ENCODE measurements around the gene CLEC18B. TPM values are rescaled to one million over a fixed set of nuclear protein-coding genes. Genes with fewer than 3 reads are reported as not detected.
"Not testable (repeated sequence)": the region's sequence is repeated elsewhere in the genome, so short reads cannot be mapped to it uniquely, and the experiment has no call there.

CLEC18B gene
- total RNA-seq, 2 donors from 2014 or later: 8.2 TPM; not detected in 1

DNA sequence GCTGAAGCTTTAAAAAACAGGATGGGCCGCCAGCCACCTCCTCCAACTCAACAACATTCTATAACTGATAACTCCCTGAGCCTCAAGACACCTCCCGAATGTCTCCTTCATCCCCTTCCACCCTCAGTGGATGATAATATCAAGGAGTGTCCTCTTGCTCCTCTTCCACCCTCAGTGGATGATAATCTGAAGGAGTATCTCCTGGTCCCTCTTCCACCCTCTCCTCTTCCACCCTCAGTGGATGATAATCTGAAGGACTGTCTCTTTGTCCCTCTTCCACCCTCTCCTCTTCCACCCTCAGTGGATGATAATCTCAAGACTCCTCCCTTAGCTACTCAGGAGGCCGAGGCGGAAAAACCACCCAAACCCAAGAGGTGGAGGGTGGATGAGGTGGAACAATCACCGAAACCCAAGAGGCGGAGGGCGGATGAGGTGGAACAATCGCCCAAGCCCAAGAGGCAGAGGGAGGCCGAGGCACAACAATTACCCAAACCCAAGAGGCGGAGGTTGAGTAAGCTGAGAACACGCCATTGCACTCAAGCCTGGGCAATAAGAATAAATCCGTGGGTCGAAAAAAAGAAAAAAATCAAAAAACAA lies 29.7 kb downstream of the CLEC18B start:
- H3K27me3 ChIP-seq (replicated peaks; ENCODE audit: insufficient read depth); intact Hi-C loops (cut with DNase I); H3K36me3 ChIP-seq; H3K4me1 ChIP-seq (replicated peaks); H3K4me3 ChIP-seq; H3K9me3 ChIP-seq; DNase-seq (ENCODE audit: low spot score); H3K27ac ChIP-seq: not testable (repeated sequence)
- 90% methylated on average over 8 of the region's 13 CpGs for WGBS

DNA sequence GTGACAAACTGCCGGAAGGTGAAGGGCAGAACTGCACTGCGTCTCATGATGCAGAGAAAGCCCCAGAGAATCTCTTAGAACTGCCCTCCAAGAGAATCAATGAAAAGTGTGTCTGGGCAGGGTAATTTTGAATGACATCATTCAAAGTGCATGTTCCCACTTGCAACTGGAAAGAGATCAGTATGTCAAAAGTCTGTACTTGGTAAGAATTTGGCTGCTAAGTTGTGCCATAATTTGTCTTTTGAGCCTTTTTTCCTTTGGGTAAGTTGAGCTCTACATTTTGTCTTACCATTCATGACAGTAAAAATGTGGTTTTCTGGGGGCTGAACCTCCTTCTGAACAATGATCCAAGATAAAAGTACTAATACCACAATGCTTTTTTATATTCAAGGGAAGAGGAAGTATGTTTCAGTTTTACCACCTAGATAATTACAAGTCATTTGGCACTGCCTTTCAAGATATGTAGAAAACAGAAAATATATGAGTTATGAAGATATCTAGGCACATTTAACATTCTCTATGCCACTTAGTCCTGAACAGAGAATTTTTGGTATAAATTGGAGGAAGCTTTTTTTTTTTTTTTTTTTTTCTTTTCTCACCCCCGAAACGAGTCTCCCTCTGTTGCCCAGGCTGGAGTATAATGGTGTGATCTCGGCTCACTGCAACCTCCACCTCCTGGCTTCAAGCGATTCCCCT lies 38.8 kb downstream of the CLEC18B start:
- intact Hi-C loops (cut with DNase I); H3K4me3 ChIP-seq; H3K27ac ChIP-seq; H3K4me1 ChIP-seq (replicated peaks); H3K27me3 ChIP-seq (replicated peaks; ENCODE audit: insufficient read depth); H3K36me3 ChIP-seq; DNase-seq (ENCODE audit: low spot score); H3K9me3 ChIP-seq: not testable (repeated sequence)
- 56% methylated on average over 3 of the region's 6 CpGs for WGBS

DNA sequence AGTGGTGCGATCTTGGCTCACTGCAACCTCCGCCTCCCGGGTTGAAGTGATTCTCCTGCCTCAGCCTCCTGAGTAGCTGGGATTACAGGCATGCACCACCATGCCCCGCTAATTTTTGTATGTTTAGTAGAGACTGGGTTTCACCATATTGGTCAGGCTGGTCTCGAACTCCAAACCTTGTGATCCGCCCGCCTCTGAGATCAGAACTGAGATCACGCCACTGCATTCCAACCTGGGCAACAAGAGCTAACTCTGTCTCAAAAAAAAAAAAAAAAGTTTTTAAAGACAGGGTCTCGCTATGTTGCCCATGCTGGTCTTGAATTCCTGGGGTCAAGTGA lies 47.5 kb downstream of the CLEC18B start:
- H3K27ac ChIP-seq; H3K9me3 ChIP-seq; H3K27me3 ChIP-seq (replicated peaks; ENCODE audit: insufficient read depth); intact Hi-C loops (cut with DNase I); H3K4me1 ChIP-seq (replicated peaks); H3K4me3 ChIP-seq; DNase-seq (ENCODE audit: low spot score); H3K36me3 ChIP-seq: not testable (repeated sequence)
- WGBS: 91% methylated on average over 9 of the region's 9 CpGs

DNA sequence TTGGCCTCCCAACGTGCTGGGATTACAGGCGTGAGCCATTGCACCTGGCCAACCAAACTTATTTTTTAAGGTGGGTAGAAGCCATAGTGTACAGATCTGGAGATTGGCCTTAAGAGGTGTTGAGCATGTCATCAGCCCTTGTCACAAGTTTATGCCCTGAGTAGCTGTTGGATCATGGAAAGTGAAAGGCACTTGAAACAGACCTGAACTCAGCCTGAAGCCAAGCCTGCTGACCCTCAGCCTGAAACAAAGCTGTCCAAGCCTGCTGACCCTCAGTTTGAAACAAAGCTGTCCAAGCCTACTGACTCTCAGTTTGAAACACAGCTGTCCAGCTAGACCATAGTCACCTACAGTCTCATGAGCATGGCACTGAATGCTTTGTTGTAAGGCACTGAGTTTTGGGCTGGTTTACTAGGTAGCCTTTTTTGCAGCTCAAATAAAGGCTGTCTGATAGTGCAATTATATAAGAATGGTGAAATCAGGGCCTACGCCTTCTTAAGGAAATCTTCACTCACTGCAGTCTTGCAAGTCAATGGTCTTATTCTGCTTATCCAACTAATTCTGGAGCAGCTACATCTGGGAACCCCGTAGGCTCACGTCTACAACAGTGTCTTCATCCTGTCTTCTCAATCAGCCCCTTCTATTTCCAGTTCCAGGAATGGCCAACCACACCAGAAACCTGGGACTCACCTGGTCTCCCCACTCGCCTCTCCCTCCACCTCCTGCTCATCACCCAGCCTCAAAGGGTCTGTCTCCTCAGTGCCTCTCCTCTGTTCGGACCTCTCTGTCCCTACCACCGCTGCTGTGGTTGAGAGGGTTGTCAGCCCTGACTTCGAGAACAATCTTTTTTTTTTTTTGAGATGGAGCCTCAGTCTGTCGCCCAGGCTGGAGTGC lies 48.1 kb downstream of the CLEC18B start:
- Histone ChIP-seq H3K4me1 (replicated peaks) (no peaks in the 10 kb centered on the region), H3K36me3 (no peaks in the 10 kb centered on the region), H3K4me3 (no peak overlapping the region), H3K27me3 (replicated peaks; ENCODE audit: insufficient read depth) (no peaks in the 10 kb centered on the region), H3K9me3 (no peaks in the 10 kb centered on the region), H3K27ac (no peak overlapping the region)
- TF ChIP-seq POLR2AphosphoS5 (IDR thresholded peaks at IDR 0.05) (no peak), POLR2A (IDR thresholded peaks at IDR 0.05) (no peak)
- TF ChIP-seq, protein P1, sequence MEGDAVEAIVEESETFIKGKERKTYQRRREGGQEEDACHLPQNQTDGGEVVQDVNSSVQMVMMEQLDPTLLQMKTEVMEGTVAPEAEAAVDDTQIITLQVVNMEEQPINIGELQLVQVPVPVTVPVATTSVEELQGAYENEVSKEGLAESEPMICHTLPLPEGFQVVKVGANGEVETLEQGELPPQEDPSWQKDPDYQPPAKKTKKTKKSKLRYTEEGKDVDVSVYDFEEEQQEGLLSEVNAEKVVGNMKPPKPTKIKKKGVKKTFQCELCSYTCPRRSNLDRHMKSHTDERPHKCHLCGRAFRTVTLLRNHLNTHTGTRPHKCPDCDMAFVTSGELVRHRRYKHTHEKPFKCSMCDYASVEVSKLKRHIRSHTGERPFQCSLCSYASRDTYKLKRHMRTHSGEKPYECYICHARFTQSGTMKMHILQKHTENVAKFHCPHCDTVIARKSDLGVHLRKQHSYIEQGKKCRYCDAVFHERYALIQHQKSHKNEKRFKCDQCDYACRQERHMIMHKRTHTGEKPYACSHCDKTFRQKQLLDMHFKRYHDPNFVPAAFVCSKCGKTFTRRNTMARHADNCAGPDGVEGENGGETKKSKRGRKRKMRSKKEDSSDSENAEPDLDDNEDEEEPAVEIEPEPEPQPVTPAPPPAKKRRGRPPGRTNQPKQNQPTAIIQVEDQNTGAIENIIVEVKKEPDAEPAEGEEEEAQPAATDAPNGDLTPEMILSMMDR (IDR thresholded peaks at IDR 0.05): no peak
- DNase-seq (ENCODE audit: low spot score): no peak
- intact Hi-C loops (cut with DNase I): no loop called here
- 88% methylated on average over 10 of the region's 10 CpGs for WGBS

DNA sequence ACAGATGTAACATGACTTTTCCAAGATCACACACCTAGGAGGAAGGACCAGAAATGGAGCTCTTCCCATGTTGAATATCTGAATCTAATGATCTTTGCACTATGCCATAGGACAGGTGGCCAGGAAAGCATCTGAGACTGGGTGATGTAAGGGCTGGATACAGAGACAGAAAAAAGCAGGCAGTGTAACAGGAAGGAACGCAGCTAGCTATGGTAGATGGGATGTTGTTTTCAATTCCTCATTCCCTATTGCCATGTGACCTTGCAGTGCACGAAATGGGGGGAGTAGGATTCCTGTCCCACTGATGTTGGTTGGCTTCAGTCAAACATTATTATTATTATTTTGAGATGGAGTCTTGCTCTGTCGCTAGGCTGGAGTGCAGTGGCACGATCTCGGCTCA lies 48.9 kb downstream of the CLEC18B start:
- no peaks in the 10 kb centered on the region for H3K27me3 ChIP-seq (replicated peaks; ENCODE audit: insufficient read depth)
- intact Hi-C loops (cut with DNase I): no loop called here
- no peak overlapping the region for H3K4me3 ChIP-seq
- TF ChIP-seq POLR2A (IDR thresholded peaks at IDR 0.05): no peak
- TF ChIP-seq, protein P1 (IDR thresholded peaks at IDR 0.05): no peak
- TF ChIP-seq POLR2AphosphoS5 (IDR thresholded peaks at IDR 0.05): no peak
- WGBS: 85% methylated on average over 5 of the region's 5 CpGs
- H3K9me3 ChIP-seq: no peaks in the 10 kb centered on the region
- no peaks in the 10 kb centered on the region for H3K4me1 ChIP-seq (replicated peaks)
- no peak overlapping the region for H3K27ac ChIP-seq
- H3K36me3 ChIP-seq: no peaks in the 10 kb centered on the region
- DNase-seq (ENCODE audit: low spot score): no peak

DNA sequence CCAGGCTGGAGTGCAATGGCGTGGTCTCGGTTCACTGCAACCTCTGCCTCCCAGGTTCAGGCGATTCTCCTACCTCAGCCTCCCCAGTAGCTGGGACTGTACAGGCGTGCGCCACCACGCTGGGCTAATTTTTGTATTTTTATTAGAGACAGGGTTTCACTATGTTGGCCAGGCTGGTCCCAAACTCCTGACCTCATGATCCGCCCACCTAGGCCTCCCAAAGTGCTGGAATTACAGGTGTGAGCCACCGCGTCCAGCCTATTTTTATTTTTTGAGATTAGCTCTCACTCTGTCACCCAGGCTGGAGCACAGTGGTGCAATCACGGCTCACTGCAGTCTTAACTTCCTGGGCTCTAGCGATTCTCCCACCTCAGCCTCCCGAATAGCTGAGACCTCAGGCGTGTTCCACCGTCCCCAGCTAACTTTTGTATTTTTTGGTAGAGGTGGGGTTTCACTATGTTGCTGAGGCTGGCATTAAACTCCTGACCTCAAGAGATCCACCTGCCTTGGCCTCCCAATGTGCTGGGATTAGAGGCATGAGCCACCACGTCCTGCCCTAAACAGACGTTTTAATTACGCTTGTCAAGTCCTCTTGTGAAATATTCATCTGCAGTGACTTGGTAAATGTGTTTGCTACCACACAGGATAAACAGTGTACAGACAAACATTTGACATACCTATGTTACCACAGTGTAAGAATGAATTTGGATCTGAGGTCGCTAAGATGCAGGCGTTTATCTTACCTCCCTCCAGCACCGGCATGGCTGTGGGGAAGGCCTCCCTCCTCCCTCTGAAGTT lies 50.7 kb downstream of the CLEC18B start:
- intact Hi-C loops (cut with DNase I); H3K27ac ChIP-seq: not testable (repeated sequence)

More for the DNA sequence above, 50.7 kb downstream of the CLEC18B start:
- DNase-seq (ENCODE audit: low spot score); H3K4me3 ChIP-seq; H3K36me3 ChIP-seq; H3K4me1 ChIP-seq (replicated peaks); H3K27me3 ChIP-seq (replicated peaks; ENCODE audit: insufficient read depth); H3K9me3 ChIP-seq: not testable (repeated sequence)
- 85% methylated on average over 20 of the region's 20 CpGs for WGBS

All from prostate gland (tissue), 2 donors.